Stimulated activated CD4-positive, alpha-beta T cell treated with anti-CD3 and anti-CD28 coated beads, Interleukin-12 subunit alpha, Interleukin-12 subunit beta, amount 100 ng/mL, for 4 hours (primary cell): ENCODE data around the gene MED16.
"Not testable (repeated sequence)": the region's sequence is repeated elsewhere in the genome, so short reads cannot be mapped to it uniquely, and the experiment has no call there.

Experiments
- DNase-seq: peaks from one replicate; pipeline ENCODE4 v3.0.0-alpha.2; 2020

MED16 gene

DNA sequence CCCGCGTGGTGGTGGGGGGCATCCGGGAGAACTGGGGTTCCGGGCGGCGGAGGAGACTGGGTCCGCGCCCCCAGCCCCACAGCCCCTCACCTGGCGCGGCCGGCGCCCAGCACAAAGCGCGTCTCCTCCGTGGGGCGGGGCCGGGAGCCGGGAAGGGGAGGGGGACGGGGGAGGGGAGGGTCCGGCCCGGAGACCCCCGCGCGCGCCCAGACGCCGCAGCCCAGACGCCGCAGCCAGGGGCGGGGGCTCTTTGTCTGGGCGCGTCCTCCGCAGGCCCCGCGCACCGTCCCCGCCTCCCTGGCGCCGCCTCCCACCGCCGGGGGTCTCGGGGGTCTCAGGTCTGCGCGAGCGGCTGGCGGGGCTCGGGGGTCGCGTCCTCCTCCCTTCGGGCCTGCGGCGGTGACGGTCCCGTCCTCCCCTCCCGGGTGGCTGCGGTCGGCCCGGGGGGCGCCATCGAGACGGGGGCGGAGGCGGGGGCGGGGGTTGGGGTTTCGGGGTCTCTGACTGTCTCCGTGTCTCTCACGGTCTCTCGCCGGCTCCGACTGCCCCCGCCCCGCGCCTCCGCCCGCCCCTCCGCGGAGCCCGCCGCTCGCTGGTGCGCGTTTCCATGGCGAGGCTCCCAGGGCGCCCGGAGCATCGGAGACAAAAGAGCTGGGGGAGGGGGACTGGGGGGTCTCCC lies 71.0 kb downstream of the MED16 start, which contains the start of gene PLPPR3:
PLPPR3 (minus strand) TSS at position 131 of the 679 bp plus-strand sequence. CDS start 396 bp downstream, outside the sequence.
- no peak for DNase-seq

DNA sequence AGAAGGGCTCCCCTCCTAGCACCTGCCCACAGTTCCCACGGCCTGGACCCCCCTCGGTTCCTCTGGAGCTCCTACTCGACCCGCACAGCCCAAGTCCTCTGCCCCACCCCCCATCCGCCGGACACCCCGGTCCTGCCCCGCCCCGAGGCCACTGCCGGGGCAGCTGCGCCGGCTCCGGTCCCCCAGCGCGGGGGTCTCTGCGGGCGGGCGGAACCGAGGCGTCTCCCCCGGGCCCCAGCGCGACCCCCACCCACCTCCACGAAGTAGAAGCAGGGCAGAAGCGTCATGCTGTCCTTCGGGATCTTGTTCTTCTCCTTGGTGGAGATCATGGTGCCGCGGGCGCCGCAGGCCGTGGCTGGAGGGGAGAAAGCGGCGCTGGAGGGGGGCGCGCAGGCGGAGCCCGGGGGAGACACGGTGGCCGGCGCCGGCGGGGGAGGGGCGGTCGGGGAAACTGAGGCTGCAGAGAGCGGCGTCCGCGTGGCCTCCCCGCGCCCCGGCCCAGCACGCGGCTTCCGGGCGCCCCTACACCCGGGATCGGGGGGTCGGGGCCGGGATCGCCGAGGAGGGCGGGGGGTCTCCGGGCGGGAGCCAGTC lies 71.7 kb downstream of the MED16 start:
- no peak for DNase-seq

DNA sequence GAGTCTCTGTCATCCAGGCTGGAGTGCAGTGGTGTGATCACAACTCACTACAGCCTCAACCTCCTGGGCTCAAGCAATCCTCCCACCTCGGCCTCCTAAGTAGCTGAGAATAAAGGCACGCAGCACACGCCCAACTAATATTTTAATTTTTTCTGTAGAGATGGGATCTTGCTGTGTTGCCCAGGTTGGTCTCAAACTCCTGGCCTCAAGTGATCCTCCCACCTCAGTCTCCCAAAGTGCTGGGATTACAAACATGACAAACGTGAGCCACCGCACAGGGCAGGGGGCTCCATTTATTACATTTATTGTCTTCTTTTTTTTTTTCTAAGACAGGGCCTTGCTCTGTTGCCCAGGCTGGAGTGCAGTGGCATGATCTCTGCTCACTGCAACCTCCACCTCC lies 72.8 kb downstream of the MED16 start:
- not testable (repeated sequence) for DNase-seq
